BE2C (cell line): Measurements from ENCODE around the gene LIN7B.

ENCODE experiments used
- DNase-seq: peaks from one replicate; pipeline ENCODE4 v3.0.0-alpha.2; 2020
- H3K27me3 ChIP-seq: fragments of 250-450 bp; sonication (Bioruptor Pico); 2 replicates; pipeline ENCODE4 v1.5.1; 2020; ENCODE audit warnings: mild to moderate bottlenecking
- H3K36me3 ChIP-seq: fragments of 250-450 bp; sonication (Bioruptor Pico); 2 replicates; pipeline ENCODE4 v1.5.1; 2020; ENCODE audit warnings: mild to moderate bottlenecking
- H3K4me1 ChIP-seq: fragments of 250-450 bp; sonication (Bioruptor Pico); 2 replicates; pipeline ENCODE4 v1.5.1; 2020
- H3K4me3 ChIP-seq: 2 replicates; pipeline ENCODE4 v1.5.1; 2011; ENCODE audit warnings: low read depth, low read length
- H3K9me3 ChIP-seq: fragments of 250-450 bp; sonication (Bioruptor Pico); 2 replicates; pipeline ENCODE4 v1.5.1; 2020
- TF ChIP-seq, protein P1 (sequence below): IDR thresholded peaks from 2 replicates; pipeline ENCODE4 v1.5.1; 2012; ENCODE audit warnings: mild to moderate bottlenecking, low read depth, low read length

LIN7B gene

DNA sequence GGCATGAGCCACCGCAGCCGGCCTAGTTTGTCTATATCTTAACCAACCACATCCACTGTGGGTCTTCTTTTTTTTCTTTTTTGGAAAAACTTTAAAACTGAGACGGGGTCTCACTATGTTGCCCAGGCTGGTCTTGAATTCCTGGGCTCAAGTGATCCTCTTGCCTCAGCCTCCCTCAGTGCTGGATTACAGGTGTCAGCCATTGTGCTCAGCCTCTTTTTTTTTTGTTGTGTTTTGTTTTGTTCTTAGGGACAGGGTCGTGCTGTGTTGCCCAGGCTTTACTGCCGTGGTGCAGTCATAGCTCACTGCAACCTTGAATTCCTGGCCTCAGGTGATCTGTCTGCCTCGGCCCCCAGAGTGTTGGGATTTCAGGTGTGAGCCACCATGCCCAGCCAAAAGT lies 21.5 kb upstream of the LIN7B start:
- Histone ChIP-seq H3K9me3 (no peaks in the 10 kb centered on the region), H3K36me3 (peaks cover 84% of the 10 kb centered on the region), H3K27me3 (no peaks in the 10 kb centered on the region), H3K4me1 (no peaks in the 10 kb centered on the region), H3K4me3 (no peak overlapping the region)
- TF ChIP-seq, protein P1, sequence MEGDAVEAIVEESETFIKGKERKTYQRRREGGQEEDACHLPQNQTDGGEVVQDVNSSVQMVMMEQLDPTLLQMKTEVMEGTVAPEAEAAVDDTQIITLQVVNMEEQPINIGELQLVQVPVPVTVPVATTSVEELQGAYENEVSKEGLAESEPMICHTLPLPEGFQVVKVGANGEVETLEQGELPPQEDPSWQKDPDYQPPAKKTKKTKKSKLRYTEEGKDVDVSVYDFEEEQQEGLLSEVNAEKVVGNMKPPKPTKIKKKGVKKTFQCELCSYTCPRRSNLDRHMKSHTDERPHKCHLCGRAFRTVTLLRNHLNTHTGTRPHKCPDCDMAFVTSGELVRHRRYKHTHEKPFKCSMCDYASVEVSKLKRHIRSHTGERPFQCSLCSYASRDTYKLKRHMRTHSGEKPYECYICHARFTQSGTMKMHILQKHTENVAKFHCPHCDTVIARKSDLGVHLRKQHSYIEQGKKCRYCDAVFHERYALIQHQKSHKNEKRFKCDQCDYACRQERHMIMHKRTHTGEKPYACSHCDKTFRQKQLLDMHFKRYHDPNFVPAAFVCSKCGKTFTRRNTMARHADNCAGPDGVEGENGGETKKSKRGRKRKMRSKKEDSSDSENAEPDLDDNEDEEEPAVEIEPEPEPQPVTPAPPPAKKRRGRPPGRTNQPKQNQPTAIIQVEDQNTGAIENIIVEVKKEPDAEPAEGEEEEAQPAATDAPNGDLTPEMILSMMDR = no peak
- no peak for DNase-seq

GRCh38 chr19:49094505-49095482 lies 19.4 kb upstream of the LIN7B start:
- Histone ChIP-seq H3K36me3 (peaks cover 89% of the 10 kb centered on the region), H3K4me1 (no peaks in the 10 kb centered on the region), H3K4me3 (no peak overlapping the region), H3K27me3 (no peaks in the 10 kb centered on the region), H3K9me3 (no peaks in the 10 kb centered on the region)
- DNase-seq = no peak
- TF ChIP-seq, protein P1 = no peak

DNA sequence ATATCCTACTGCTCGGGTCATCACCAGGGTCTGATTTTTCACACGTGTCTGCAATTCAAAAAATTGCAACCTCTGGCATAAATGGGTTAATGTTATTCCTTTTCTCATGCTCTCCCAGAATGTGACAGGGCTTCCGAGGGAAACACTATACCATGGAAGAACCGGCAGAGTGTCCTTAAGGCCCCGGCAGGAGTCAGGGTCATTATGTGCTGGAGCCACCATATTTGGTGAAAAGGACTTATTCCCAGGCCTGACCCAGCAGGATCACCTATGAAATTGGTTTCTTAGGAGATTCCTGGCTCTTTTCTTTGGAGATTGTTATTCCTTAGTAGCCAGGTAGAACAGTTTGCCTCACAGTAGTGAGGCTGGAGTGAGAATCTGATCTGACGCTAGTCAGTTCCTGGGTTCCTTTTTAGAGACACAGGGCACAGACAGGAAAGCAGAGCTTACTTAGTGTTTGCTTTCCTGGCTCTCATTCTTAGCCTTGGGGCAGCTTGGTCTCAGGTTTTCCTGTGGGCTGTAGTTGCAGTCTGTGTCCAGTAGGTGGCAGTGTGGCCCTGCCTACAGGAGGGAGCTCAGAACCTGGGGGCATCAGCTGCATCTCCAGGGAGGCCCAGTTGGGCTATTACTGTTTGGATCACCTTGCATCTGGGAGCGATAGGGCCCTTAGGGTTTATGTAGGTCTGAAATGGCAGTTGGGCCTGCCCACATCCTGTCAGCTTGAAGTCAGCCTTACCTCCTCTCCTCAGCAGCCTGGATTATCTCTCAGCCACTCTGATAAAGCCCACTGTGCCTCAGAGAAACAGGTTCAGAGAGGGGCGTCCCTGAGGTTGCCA lies 16.5 kb upstream of the LIN7B start:
- Histone ChIP-seq H3K4me3 (no peak overlapping the region), H3K9me3 (no peaks in the 10 kb centered on the region), H3K27me3 (no peaks in the 10 kb centered on the region), H3K36me3 (peaks cover 82% of the 10 kb centered on the region), H3K4me1 (no peaks in the 10 kb centered on the region)
- DNase-seq = peak; percentile 77
- TF ChIP-seq, protein P1 = peak; percentile 99

GRCh38 chr19:49098795-49099194 lies 15.4 kb upstream of the LIN7B start:
- no peak overlapping the region for H3K4me3 ChIP-seq
- H3K36me3 ChIP-seq = peaks cover 82% of the 10 kb centered on the region
- TF ChIP-seq, protein P1 = no peak
- no peaks in the 10 kb centered on the region for H3K27me3 ChIP-seq
- no peak for DNase-seq
- H3K4me1 ChIP-seq = peaks cover 5% of the 10 kb centered on the region
- no peaks in the 10 kb centered on the region for H3K9me3 ChIP-seq

DNA sequence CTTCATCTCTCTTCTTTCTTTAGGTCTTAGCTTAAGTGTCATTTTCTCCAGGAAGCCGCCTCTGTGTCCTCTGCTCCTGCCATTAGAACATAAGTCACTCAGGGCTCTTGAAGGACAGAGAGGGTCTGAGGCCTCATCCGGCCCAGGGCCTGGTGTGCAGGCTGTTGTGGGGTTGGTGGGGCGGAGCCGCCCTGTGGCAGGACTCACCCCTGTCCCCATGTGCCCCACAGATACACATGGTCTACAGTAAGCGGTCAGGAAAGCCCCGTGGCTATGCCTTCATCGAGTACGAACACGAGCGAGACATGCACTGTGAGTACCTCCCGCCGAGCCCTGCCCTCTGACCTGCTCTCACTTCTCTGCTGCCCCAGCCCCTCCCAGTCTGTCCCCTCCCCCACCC lies 13.0 kb upstream of the LIN7B start:
- no peak for DNase-seq
- peaks cover 16% of the 10 kb centered on the region for H3K4me1 ChIP-seq
- H3K4me3 ChIP-seq = no peak overlapping the region
- no peaks in the 10 kb centered on the region for H3K27me3 ChIP-seq
- H3K9me3 ChIP-seq = no peaks in the 10 kb centered on the region
- peaks cover 90% of the 10 kb centered on the region for H3K36me3 ChIP-seq
- TF ChIP-seq, protein P1 = no peak
